Fibroblast of peridontal ligament (primary cell): ENCODE data around the gene SDK2.

Experiments
- DNase-seq: peaks from one replicate; pipeline ENCODE4 v3.0.0-alpha.2; 2010; ENCODE audit errors: extremely low read depth

SDK2 gene

GRCh38 chr17:73632513-73632912, 11.7 kb downstream of the SDK2 start:
- no peak for DNase-seq

- no peak for DNase-seq
These were observed 13.2 kb downstream of the SDK2 start for GRCh38 chr17:73630965-73631595.

DNA sequence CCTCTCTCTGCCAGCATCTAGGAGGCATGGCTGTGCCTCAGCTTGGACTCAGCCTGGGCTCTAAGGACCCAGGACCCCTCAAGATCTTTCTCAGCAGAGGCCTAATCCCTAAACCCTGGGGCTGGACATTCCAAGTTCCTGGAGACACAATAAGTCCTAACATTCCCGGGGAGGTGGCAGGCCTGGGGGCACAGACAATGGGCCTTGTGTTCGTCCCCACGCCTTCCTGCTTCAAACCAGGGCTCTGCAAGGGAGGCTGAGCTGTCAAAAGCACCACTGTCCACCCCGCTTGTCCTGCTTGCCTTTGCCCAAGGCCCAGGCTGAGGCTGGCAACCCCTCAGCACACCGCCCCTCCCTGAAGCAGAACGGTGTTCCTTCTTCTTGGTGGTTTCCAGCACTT, 13.7 kb downstream of the SDK2 start:
- DNase-seq, result no peak

GRCh38 chr17:73628642-73629552, 15.3 kb downstream of the SDK2 start:
- DNase-seq, result no peak

DNA sequence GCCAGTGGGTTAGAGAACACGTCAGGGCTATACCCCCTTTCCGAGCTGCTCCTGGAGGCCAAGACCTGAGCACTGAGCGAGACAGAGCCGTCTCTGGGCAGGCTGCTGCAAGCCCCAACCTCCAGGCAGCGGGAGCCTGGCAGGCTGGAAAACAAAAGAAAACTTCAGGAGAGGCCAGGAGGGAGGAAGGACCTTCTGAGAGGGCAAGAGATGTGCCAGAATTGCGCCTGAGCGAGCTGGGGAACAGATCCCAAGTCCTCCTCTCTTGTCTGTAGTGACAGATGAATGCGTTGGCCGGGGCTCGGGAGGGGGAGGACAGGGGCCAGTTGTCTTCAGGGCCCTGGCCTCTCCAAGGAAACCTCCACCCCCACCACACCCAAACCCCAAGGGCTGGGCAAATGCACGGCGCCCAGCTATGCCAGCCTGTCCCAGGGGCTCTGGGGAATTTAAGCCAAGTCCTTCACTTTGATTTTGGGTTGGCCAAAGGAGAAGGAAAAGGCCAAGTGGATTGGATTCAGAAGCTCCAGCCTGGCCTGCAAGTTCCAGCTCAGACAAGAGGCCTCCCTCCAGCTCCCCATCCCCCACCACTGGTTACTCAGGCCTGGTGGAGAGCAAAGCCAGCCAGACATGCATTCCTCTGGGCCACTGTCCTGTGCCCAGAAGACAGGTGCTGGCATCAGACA, 18.1 kb downstream of the SDK2 start:
- no peak for DNase-seq

GRCh38 chr17:73625006-73625405, 19.2 kb downstream of the SDK2 start:
- no peak for DNase-seq

GRCh38 chr17:73624496-73624988, 19.7 kb downstream of the SDK2 start:
- DNase-seq, result no peak

- no peak for DNase-seq
These were observed 20.4 kb downstream of the SDK2 start for GRCh38 chr17:73623818-73624217.

GRCh38 chr17:73623247-73623646, 21.0 kb downstream of the SDK2 start:
- DNase-seq, result no peak

DNA sequence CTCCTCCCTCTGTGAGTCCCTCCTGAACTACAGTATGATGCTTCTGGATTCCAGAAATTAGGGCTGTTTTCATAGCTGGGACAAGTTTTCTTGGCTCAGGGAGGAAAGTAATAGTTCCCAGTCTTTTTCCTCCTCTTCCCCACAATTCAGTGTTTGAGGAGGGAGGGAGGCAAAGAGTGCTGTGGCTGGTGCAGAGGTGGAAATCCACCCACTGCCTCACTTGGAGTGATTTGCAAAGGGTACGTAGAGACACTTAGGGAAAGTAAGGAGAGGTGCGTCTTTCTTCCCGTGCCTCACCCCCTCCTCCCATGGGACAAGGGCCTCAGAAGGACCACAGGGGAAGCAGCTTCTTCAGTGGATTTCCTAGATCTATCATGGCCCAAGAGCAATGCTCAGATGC, 21.9 kb downstream of the SDK2 start:
- DNase-seq, result no peak

- no peak for DNase-seq
These were observed 22.6 kb downstream of the SDK2 start for GRCh38 chr17:73621685-73622084.

- DNase-seq, result no peak
These were observed 23.8 kb downstream of the SDK2 start for GRCh38 chr17:73620414-73620813.

DNA sequence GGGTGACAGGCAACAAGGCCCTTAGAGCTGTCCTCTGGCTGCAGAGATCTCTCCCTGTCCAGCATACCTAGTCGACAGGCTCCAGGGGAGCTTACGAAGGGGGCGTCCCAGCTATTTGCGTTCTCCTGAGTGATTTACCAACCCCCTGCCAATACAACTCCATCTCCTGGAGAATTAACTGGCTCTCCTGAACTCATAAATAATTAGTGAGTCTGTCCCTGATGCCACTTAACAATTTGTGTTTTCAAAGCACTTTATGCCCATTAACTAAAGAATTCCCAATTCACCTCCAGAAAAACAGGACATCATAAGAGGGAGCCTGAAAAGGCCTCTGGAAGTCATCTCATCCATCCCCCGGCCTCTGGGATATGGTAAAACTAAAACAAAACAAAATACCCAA, 26.7 kb downstream of the SDK2 start:
- DNase-seq, result no peak

DNA sequence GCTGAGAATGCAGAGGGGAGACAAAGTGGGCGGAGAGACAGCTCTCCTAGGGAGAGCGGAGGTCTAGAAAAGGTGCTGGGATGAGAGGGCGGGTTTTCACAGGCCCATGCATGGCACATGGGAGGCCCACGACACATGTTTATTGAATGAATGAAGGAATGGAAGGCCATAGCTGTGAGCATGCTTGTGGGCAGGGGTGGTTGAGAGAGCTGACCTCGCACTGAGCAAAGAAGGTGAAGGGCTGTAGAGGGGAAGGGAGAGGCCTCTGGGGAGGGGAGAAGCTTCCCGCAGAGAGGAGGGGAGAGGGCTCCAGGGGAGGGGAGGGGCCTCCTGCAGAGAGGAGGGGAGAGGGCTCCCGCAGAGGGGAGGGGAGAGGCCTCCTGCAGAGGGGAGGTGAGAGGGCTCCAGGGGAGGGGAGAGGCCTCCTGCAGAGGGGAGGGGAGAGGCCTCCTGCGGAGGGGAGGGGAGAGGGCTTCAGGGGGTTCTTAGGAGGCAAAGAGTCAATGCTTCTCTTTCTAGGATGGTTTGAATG, 27.3 kb downstream of the SDK2 start:
- no peak for DNase-seq

- no peak for DNase-seq
These were observed 27.9 kb downstream of the SDK2 start for GRCh38 chr17:73616120-73616872.

GRCh38 chr17:73614256-73614655, 30.0 kb downstream of the SDK2 start:
- DNase-seq, result no peak

GRCh38 chr17:73613271-73614233, 30.7 kb downstream of the SDK2 start:
- no peak for DNase-seq

GRCh38 chr17:73612031-73612472, 32.2 kb downstream of the SDK2 start:
- DNase-seq, result no peak

DNA sequence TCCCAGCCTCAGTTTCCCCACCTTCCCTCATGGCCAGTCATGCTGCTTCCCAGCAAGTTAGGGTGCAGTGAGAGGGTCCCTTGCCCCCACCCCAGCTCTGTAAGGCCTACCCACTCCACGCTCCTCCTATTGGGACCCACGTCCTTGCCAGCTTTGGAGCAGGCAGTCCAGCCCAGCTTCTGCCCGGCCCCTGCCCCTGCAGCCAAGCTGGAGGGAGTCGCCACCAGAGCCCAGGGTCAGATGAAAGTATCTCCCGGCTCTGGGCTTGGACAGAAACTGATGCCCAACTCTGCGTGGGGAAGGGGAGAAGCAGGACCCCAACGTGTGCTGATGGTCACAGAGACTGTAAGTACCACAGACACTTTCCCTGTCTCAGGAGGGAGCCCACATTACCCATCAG, 32.6 kb downstream of the SDK2 start:
- no peak for DNase-seq

GRCh38 chr17:73610331-73610911, 33.8 kb downstream of the SDK2 start:
- DNase-seq, result no peak
